Measurements from ENCODE around the gene ULK4.

The ULK4 gene

GRCh38 chr3:41258239-41258800 lies 703.6 kb downstream of the ULK4 start:
- Histone ChIP-seq H3F3A (ENCODE audit: insufficient read depth) (no peaks in the 10 kb centered on the region), H3K79me2 (ENCODE audit: insufficient read depth, low read length) (no peaks in the 10 kb centered on the region), H3K36me3 (ENCODE audit: low read length) (no peaks in the 10 kb centered on the region), H3K9me3 (ENCODE audit: insufficient read depth, low read length) (no peaks in the 10 kb centered on the region), H3K4me2 (ENCODE audit: low read depth, low read length, poor library complexity, severe bottlenecking) (no peak overlapping the region), H3K4me3 (ENCODE audit: insufficient read depth, low read length, poor library complexity, severe bottlenecking) (no peak overlapping the region), H3K9me2 (replicated peaks; ENCODE audit: insufficient read depth, low read length) (no peaks in the 10 kb centered on the region), H3K27ac (ENCODE audit: low read depth, low read length) (no peak overlapping the region), H3K27me3 (ENCODE audit: low read length) (no peaks in the 10 kb centered on the region), H3K9ac (ENCODE audit: low read length) (no peak overlapping the region), H4K20me1 (ENCODE audit: low read depth, low read length) (no peaks in the 10 kb centered on the region), H2AFZ (ENCODE audit: low read depth, low read length, severe bottlenecking) (no peak overlapping the region)
- TF ChIP-seq EZH2phosphoT487 (conservative IDR thresholded peaks at IDR 0.05; ENCODE audit: low read length) = no peak
- TF ChIP-seq, protein P1, sequence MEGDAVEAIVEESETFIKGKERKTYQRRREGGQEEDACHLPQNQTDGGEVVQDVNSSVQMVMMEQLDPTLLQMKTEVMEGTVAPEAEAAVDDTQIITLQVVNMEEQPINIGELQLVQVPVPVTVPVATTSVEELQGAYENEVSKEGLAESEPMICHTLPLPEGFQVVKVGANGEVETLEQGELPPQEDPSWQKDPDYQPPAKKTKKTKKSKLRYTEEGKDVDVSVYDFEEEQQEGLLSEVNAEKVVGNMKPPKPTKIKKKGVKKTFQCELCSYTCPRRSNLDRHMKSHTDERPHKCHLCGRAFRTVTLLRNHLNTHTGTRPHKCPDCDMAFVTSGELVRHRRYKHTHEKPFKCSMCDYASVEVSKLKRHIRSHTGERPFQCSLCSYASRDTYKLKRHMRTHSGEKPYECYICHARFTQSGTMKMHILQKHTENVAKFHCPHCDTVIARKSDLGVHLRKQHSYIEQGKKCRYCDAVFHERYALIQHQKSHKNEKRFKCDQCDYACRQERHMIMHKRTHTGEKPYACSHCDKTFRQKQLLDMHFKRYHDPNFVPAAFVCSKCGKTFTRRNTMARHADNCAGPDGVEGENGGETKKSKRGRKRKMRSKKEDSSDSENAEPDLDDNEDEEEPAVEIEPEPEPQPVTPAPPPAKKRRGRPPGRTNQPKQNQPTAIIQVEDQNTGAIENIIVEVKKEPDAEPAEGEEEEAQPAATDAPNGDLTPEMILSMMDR (IDR thresholded peaks at IDR 0.05; ENCODE audit: insufficient read depth, low read length, poor library complexity, severe bottlenecking) = no peak

DNA sequence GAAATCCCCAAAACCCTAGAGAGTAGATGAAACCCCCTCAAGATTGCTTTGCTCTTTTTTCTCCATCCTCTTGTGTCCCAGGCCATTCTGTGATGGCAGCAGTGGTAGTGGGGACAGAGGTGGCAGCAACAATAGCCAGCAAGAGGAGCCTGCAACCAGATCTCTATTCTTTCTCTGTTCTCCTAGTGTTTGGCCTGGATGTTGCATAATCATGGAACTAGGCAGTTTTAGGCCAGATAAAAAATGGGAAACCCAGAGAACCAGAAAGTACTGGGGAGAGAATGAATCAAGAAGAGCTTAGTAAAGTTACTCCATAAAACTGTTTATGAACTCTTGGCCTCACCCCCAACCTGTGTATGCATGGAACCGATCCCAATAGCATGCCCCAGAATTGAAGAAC lies 710.3 kb downstream of the ULK4 start:
- Histone ChIP-seq H2AFZ (ENCODE audit: low read depth, low read length, severe bottlenecking) (no peak overlapping the region), H3K9me2 (replicated peaks; ENCODE audit: insufficient read depth, low read length) (no peaks in the 10 kb centered on the region), H3K36me3 (ENCODE audit: low read length) (no peaks in the 10 kb centered on the region), H3K4me2 (ENCODE audit: low read depth, low read length, poor library complexity, severe bottlenecking) (no peak overlapping the region), H3K27me3 (ENCODE audit: low read length) (no peaks in the 10 kb centered on the region), H3K9me3 (ENCODE audit: insufficient read depth, low read length) (no peaks in the 10 kb centered on the region), H4K20me1 (ENCODE audit: low read depth, low read length) (no peaks in the 10 kb centered on the region), H3K79me2 (ENCODE audit: insufficient read depth, low read length) (no peaks in the 10 kb centered on the region), H3K9ac (ENCODE audit: low read length) (no peak overlapping the region), H3F3A (ENCODE audit: insufficient read depth) (no peaks in the 10 kb centered on the region), H3K4me3 (ENCODE audit: insufficient read depth, low read length, poor library complexity, severe bottlenecking) (no peak overlapping the region), H3K27ac (ENCODE audit: low read depth, low read length) (no peak overlapping the region)
- TF ChIP-seq, protein P1 (IDR thresholded peaks at IDR 0.05; ENCODE audit: insufficient read depth, low read length, poor library complexity, severe bottlenecking) = no peak
- TF ChIP-seq EZH2phosphoT487 (conservative IDR thresholded peaks at IDR 0.05; ENCODE audit: low read length) = no peak

DNA sequence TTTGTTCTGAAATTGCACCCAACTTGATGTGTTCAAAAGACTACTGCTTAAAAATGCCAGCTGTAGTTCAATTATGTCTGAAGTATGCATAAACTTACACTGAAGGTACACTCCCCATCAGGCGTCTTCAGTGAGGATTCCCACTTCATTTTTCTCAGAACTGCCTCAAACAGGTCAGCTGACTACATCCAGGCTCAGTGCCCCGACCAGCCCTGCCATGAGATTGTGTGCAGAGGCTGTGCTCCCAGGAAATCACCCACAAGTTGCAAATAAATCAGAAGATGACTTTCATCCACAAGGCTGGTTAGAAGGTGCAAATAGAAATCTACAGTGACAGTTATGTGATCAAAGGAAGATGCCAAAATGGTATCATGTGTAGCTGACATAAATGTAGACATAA lies 711.1 kb downstream of the ULK4 start:
- Histone ChIP-seq H3K27me3 (ENCODE audit: low read length) (no peaks in the 10 kb centered on the region), H3K27ac (ENCODE audit: low read depth, low read length) (no peak overlapping the region), H4K20me1 (ENCODE audit: low read depth, low read length) (no peaks in the 10 kb centered on the region), H3K9me2 (replicated peaks; ENCODE audit: insufficient read depth, low read length) (no peaks in the 10 kb centered on the region), H3K79me2 (ENCODE audit: insufficient read depth, low read length) (no peaks in the 10 kb centered on the region), H2AFZ (ENCODE audit: low read depth, low read length, severe bottlenecking) (no peak overlapping the region), H3K4me3 (ENCODE audit: insufficient read depth, low read length, poor library complexity, severe bottlenecking) (no peak overlapping the region), H3K36me3 (ENCODE audit: low read length) (no peaks in the 10 kb centered on the region), H3K9ac (ENCODE audit: low read length) (no peak overlapping the region), H3K4me2 (ENCODE audit: low read depth, low read length, poor library complexity, severe bottlenecking) (no peak overlapping the region), H3K9me3 (ENCODE audit: insufficient read depth, low read length) (no peaks in the 10 kb centered on the region), H3F3A (ENCODE audit: insufficient read depth) (no peaks in the 10 kb centered on the region)
- no peak for TF ChIP-seq EZH2phosphoT487 (conservative IDR thresholded peaks at IDR 0.05; ENCODE audit: low read length)
- TF ChIP-seq, protein P1 (IDR thresholded peaks at IDR 0.05; ENCODE audit: insufficient read depth, low read length, poor library complexity, severe bottlenecking) = no peak

Measured in SU-DHL-6 (cell line).